ENCODE data around the gene NXPE1. TPM values are rescaled to one million over a fixed set of nuclear protein-coding genes. Genes with fewer than 3 reads are reported as not detected.
A peak's percentile ranks its signal among the peaks of the same experiment; 100 is the strongest.

NXPE1 gene
- total RNA-seq, 1 experiment from 2014 or later = not detected

GRCh38 chr11:114562166-114562916 lies 2.7 kb upstream of the NXPE1 start:
- DNase-seq (ENCODE audit: low spot score) = peak; percentile 66

- DNase-seq (ENCODE audit: low spot score) = no peak
Measured at GRCh38 chr11:114556135-114556534, 3.5 kb downstream of the NXPE1 start.

- no peak for DNase-seq (ENCODE audit: low spot score)
Measured at GRCh38 chr11:114553642-114554041, 6.0 kb downstream of the NXPE1 start.

- no peak for DNase-seq (ENCODE audit: low spot score)
Measured at GRCh38 chr11:114551060-114551459, 8.6 kb downstream of the NXPE1 start.

GRCh38 chr11:114525682-114526081 lies 34.0 kb downstream of the NXPE1 start:
- DNase-seq (ENCODE audit: low spot score) = no peak

GRCh38 chr11:114524122-114524521 lies 35.6 kb downstream of the NXPE1 start:
- DNase-seq (ENCODE audit: low spot score) = no peak

GRCh38 chr11:114522818-114523217 lies 36.9 kb downstream of the NXPE1 start:
- DNase-seq (ENCODE audit: low spot score) = no peak

GRCh38 chr11:114511538-114511937 lies 48.1 kb downstream of the NXPE1 start:
- DNase-seq (ENCODE audit: low spot score) = no peak

GRCh38 chr11:114511079-114511478 lies 48.6 kb downstream of the NXPE1 start:
- DNase-seq (ENCODE audit: low spot score) = no peak

- DNase-seq (ENCODE audit: low spot score) = no peak
Measured at GRCh38 chr11:114501901-114502300, 57.8 kb downstream of the NXPE1 start.

GRCh38 chr11:114499756-114500155 lies 59.9 kb downstream of the NXPE1 start:
- no peak for DNase-seq (ENCODE audit: low spot score)

- DNase-seq (ENCODE audit: low spot score) = no peak
Measured at GRCh38 chr11:114496915-114497314, 62.8 kb downstream of the NXPE1 start.

GRCh38 chr11:114483929-114484328 lies 75.8 kb downstream of the NXPE1 start:
- no peak for DNase-seq (ENCODE audit: low spot score)

GRCh38 chr11:114482114-114482513 lies 77.6 kb downstream of the NXPE1 start:
- DNase-seq (ENCODE audit: low spot score) = no peak

GRCh38 chr11:114479331-114479730 lies 80.3 kb downstream of the NXPE1 start:
- DNase-seq (ENCODE audit: low spot score) = peak; percentile 2

- peak; percentile 3 for DNase-seq (ENCODE audit: low spot score)
Measured at GRCh38 chr11:114478768-114479167, 80.9 kb downstream of the NXPE1 start.

GRCh38 chr11:114478001-114478410 lies 81.7 kb downstream of the NXPE1 start:
- no peak for DNase-seq (ENCODE audit: low spot score)

- DNase-seq (ENCODE audit: low spot score) = no peak
Measured at GRCh38 chr11:114472661-114473060, 87.0 kb downstream of the NXPE1 start.

Other genes starting within 250 kb of the NXPE1 start
- 4.1 and 4.6 TPM in 2 replicates for gene C11orf71, start 159.4 kb downstream of the NXPE1 start, total RNA-seq (2014; rRNA removed; shearing (Covaris generic))
- 39.3 and 52.8 TPM in 2 replicates for gene RBM7, start 159.2 kb downstream of the NXPE1 start, total RNA-seq (2014; rRNA removed; shearing (Covaris generic))
- gene REXO2, start 120.4 kb downstream of the NXPE1 start, total RNA-seq (2014; rRNA removed; shearing (Covaris generic)) = 136 and 168 TPM in 2 replicates
- gene NXPE4, start 35.9 kb upstream of the NXPE1 start, total RNA-seq (2014; rRNA removed; shearing (Covaris generic)) = not detected in 2 replicates
- gene NXPE2, start 118.6 kb upstream of the NXPE1 start, total RNA-seq (2014; rRNA removed; shearing (Covaris generic)) = not detected in 2 replicates

Data from A172 (cell line).